GM23338 (cell line): Measurements from ENCODE around the gene PCDHA5. TPM values are rescaled to one million over a fixed set of nuclear protein-coding genes. Genes with fewer than 3 reads are reported as not detected.

Experiments used
- ATAC-seq: fragments of 200-7000 bp; cut with Tn5 transposase; 3 replicates; pipeline ENCODE4 v1.9.1; 2020
- DNase-seq: peaks from one replicate; pipeline ENCODE4 v3.0.0-alpha.2; 2015; ENCODE audit warnings: low spot score
- H2AFZ ChIP-seq: fragments of 200-600 bp; sonication (generic); 2 replicates; pipeline ENCODE4 v1.8.0; 2016; ENCODE audit warnings: antibody characterized with exemption, mild to moderate bottlenecking, moderate library complexity
- H3F3A ChIP-seq: fragments of 200-600 bp; sonication (generic); replicated peaks from 2 replicates; pipeline ENCODE4 v1.8.0; 2017; ENCODE audit warnings: antibody characterized with exemption, mixed run types, low read depth
- H3K27ac ChIP-seq: fragments of 200-600 bp; sonication (generic); 2 replicates; pipeline ENCODE4 v1.6.1; 2016; ENCODE audit warnings: low read depth
- H3K27me3 ChIP-seq: fragments of 200-600 bp; sonication (generic); 2 replicates; pipeline ENCODE4 v1.8.0; 2016; ENCODE audit warnings: mild to moderate bottlenecking, mixed run types, moderate library complexity; ENCODE audit not compliant: insufficient read depth
- H3K36me3 ChIP-seq: fragments of 200-600 bp; sonication (generic); 2 replicates; pipeline ENCODE4 v1.8.0; 2016; ENCODE audit warnings: mild to moderate bottlenecking; ENCODE audit not compliant: insufficient read depth
- H3K4me1 ChIP-seq: fragments of 200-600 bp; sonication (generic); 2 replicates; pipeline ENCODE4 v1.8.0; 2016; ENCODE audit warnings: mild to moderate bottlenecking, moderate library complexity; ENCODE audit not compliant: insufficient read depth
- H3K4me2 ChIP-seq: fragments of 200-600 bp; sonication (generic); 2 replicates; pipeline ENCODE4 v1.7.1; 2017; ENCODE audit warnings: mixed run types
- H3K4me3 ChIP-seq: fragments of 200-600 bp; sonication (generic); 2 replicates; pipeline ENCODE4 v1.6.1; 2016; ENCODE audit warnings: mixed run types
- H3K79me2 ChIP-seq: fragments of 200-600 bp; sonication (generic); replicated peaks from 2 replicates; pipeline ENCODE4 v1.8.0; 2017; ENCODE audit warnings: mild to moderate bottlenecking; ENCODE audit not compliant: insufficient read depth
- H3K9me2 ChIP-seq: fragments of 200-600 bp; sonication (generic); 2 replicates; pipeline ENCODE4 v1.8.0; 2017; ENCODE audit not compliant: insufficient read depth
- H4K20me1 ChIP-seq: fragments of 200-600 bp; sonication (generic); replicated peaks from 2 replicates; pipeline ENCODE4 v1.8.0; 2017; ENCODE audit warnings: mild to moderate bottlenecking; ENCODE audit not compliant: insufficient read depth
- H3K27ac Mint-ChIP-seq: 2 replicates; pipeline ENCODE4 v1.8.0; 2020; ENCODE audit warnings: inconsistent platforms, mild to moderate bottlenecking, moderate library complexity, mixed read lengths
- H3K27me3 Mint-ChIP-seq: 3 replicates; pipeline ENCODE4 v1.8.0; 2022; ENCODE audit warnings: low read depth, mild to moderate bottlenecking, moderate library complexity, mixed read lengths, inconsistent platforms; ENCODE audit not compliant: insufficient read depth, poor library complexity
- H3K36me3 Mint-ChIP-seq: 3 replicates; pipeline ENCODE4 v1.8.0; 2021; ENCODE audit warnings: low read depth, mild to moderate bottlenecking, inconsistent platforms, moderate library complexity, mixed read lengths
- H3K4me1 Mint-ChIP-seq: 3 replicates; pipeline ENCODE4 v1.8.0; 2020; ENCODE audit warnings: mild to moderate bottlenecking, inconsistent platforms, mixed read lengths
- H3K4me3 Mint-ChIP-seq: 3 replicates; pipeline ENCODE4 v1.8.0; 2021; ENCODE audit warnings: moderate library complexity, mild to moderate bottlenecking, inconsistent platforms, mixed read lengths
- H3K9me3 Mint-ChIP-seq: 3 replicates; pipeline ENCODE4 v1.8.0; 2020; ENCODE audit warnings: moderate library complexity, mild to moderate bottlenecking, inconsistent platforms, mixed read lengths
- CREB1 ChIP-seq: fragments of 250-450 bp; sonication (Bioruptor Pico); IDR thresholded peaks from 2 replicates; pipeline ENCODE4 v1.5.0; 2020; ENCODE audit warnings: low read depth, mild to moderate bottlenecking, moderate library complexity
- EZH2phosphoT487 ChIP-seq: fragments of 200-600 bp; sonication (generic); IDR thresholded peaks from one replicate; pipeline ENCODE4 v1.8.1; 2018; ENCODE audit warnings: antibody characterized with exemption; ENCODE audit not compliant: unreplicated experiment
- JUNB ChIP-seq: IDR thresholded peaks from one replicate; pipeline ENCODE4 v1.6.1; 2016; ENCODE audit warnings: antibody characterized with exemption; ENCODE audit not compliant: unreplicated experiment
- NANOG ChIP-seq: IDR thresholded peaks from 2 replicates; pipeline ENCODE4 v1.6.1; 2016; ENCODE audit warnings: antibody characterized with exemption, borderline replicate concordance
- REST ChIP-seq: IDR thresholded peaks from one replicate; pipeline ENCODE4 v1.6.1; 2018; ENCODE audit warnings: antibody characterized with exemption; ENCODE audit not compliant: unreplicated experiment
- long read RNA-seq: library from polyadenylated mRNA; unstranded; transcript quantifications from one replicate; pipeline ENCODE4 v2.0.0, GENCODE V29; 2020; ENCODE audit not compliant: unreplicated experiment
- polyA plus RNA-seq: library from polyadenylated mRNA; unstranded; fragments of >200 nt; fragmentation: Nextera tagmentation; extraction: Ambion mirVana; gene quantifications from 2 replicates; pipeline ENCODE4 v1.2.1, GENCODE V29; 2016
- total RNA-seq: library from RNA; depleted of rRNA; stranded (reverse); fragments of >200 nt; shearing (Covaris generic); gene quantifications from 2 replicates; pipeline ENCODE4 v1.2.3, GENCODE V29; 2014; rRNA removed
- TF ChIP-seq, protein P1 (sequence below): IDR thresholded peaks from 2 replicates; pipeline ENCODE4 v1.6.1; 2016; ENCODE audit warnings: antibody characterized with exemption
- TF ChIP-seq, protein P2 (sequence below), 2 experiments: fragments of 200-600 bp in 1 of 2; sonication (generic) in 1 of 2; conservative IDR thresholded peaks; 2 replicates each; pipeline versions ENCODE4 v1.5.1 to v1.6.1; 2016 to 2017; ENCODE audit warnings: antibody characterized with exemption in 2 of 2, low read depth in 2 of 2, mild to moderate bottlenecking in 2 of 2, moderate library complexity in 1 of 2

Gene PCDHA5
- total RNA-seq (1.4 and 3.1 TPM in 2 replicates), polyA plus RNA-seq (0.61 and 0.86 TPM in 2 replicates)
- long read RNA-seq, result 0 reads

- Histone ChIP-seq H3K9me2 (no peaks in the 10 kb centered on the region), H3K4me1 (no peaks in the 10 kb centered on the region), H3K36me3 (no peaks in the 10 kb centered on the region), H3K4me3 (no peak within 1 kb of the TSS), H3K79me2 (no peaks in the 10 kb centered on the region), H3K27me3 (no peaks in the 10 kb centered on the region), H3K4me2 (no peak within 1 kb of the TSS), H3K27ac (no peak within 1 kb of the TSS), H2AFZ (no peak within 1 kb of the TSS), H3F3A (no peaks in the 10 kb centered on the region), H4K20me1 (no peaks in the 10 kb centered on the region)
- ATAC-seq (no peak), DNase-seq (peak; percentile 43)
- Mint-ChIP-seq H3K4me1 (no peaks in the 10 kb centered on the region; the same call in 2 of the 3 replicates), H3K27me3 (no peaks in the 10 kb centered on the region), H3K9me3 (peaks cover 3% of the 10 kb centered on the region; the same call in 1 of the 3 replicates), H3K27ac (no peak within 1 kb of the TSS), H3K4me3 (peak within 1 kb of the TSS; percentile 63; the same call in 2 of the 3 replicates), H3K36me3 (peaks cover 11% of the 10 kb centered on the region)
- no peak for TF ChIP-seq JUNB
- TF ChIP-seq, protein P1, sequence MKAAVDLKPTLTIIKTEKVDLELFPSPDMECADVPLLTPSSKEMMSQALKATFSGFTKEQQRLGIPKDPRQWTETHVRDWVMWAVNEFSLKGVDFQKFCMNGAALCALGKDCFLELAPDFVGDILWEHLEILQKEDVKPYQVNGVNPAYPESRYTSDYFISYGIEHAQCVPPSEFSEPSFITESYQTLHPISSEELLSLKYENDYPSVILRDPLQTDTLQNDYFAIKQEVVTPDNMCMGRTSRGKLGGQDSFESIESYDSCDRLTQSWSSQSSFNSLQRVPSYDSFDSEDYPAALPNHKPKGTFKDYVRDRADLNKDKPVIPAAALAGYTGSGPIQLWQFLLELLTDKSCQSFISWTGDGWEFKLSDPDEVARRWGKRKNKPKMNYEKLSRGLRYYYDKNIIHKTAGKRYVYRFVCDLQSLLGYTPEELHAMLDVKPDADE, result no peak
- no peak for TF ChIP-seq EZH2phosphoT487
- TF ChIP-seq CREB1 (CRISPR knock-in tag), result no peak
- TF ChIP-seq, protein P2, sequence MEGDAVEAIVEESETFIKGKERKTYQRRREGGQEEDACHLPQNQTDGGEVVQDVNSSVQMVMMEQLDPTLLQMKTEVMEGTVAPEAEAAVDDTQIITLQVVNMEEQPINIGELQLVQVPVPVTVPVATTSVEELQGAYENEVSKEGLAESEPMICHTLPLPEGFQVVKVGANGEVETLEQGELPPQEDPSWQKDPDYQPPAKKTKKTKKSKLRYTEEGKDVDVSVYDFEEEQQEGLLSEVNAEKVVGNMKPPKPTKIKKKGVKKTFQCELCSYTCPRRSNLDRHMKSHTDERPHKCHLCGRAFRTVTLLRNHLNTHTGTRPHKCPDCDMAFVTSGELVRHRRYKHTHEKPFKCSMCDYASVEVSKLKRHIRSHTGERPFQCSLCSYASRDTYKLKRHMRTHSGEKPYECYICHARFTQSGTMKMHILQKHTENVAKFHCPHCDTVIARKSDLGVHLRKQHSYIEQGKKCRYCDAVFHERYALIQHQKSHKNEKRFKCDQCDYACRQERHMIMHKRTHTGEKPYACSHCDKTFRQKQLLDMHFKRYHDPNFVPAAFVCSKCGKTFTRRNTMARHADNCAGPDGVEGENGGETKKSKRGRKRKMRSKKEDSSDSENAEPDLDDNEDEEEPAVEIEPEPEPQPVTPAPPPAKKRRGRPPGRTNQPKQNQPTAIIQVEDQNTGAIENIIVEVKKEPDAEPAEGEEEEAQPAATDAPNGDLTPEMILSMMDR (conservative IDR thresholded peaks at IDR 0.05; ENCODE audit: low read depth in 2 of 2), result peak; percentile 50 to 57
- no peak for TF ChIP-seq NANOG
Measured at GRCh38 chr5:140821375-140822280, at the start of gene PCDHA5. Gene PCDHA5 (plus strand): TSS chr5:140821613.

- H3K36me3 Mint-ChIP-seq, result peaks cover 27% of the 10 kb centered on the region
- H3K4me3 Mint-ChIP-seq, result no peak overlapping the region
- peaks cover 84% of the 10 kb centered on the region for H3K9me3 Mint-ChIP-seq
Measured at GRCh38 chr5:140780512-140780911, 40.9 kb upstream of the PCDHA5 start.

More at GRCh38 chr5:140780512-140780911, 40.9 kb upstream of the PCDHA5 start:
- ATAC-seq, result no peak
- Mint-ChIP-seq H3K27me3 (no peaks in the 10 kb centered on the region), H3K4me1 (no peaks in the 10 kb centered on the region), H3K27ac (no peak overlapping the region)
- DNase-seq, result no peak
- Histone ChIP-seq H3K4me3 (no peak overlapping the region), H3K27me3 (no peaks in the 10 kb centered on the region), H3K4me1 (no peaks in the 10 kb centered on the region), H3K36me3 (no peaks in the 10 kb centered on the region; the same call in 1 of the 2 replicates), H3K27ac (no peak overlapping the region), H2AFZ (no peak overlapping the region), H3K9me2 (0 out of 2 replicates have a peak, but pooled peaks cover 4% of the 10 kb centered on the region), H4K20me1 (no peaks in the 10 kb centered on the region), H3K4me2 (no peak overlapping the region), H3K79me2 (no peaks in the 10 kb centered on the region), H3F3A (no peaks in the 10 kb centered on the region)
- TF ChIP-seq REST, result no peak
